ENCODE results near the gene MYH7B.

- TF ChIP-seq, protein P1, sequence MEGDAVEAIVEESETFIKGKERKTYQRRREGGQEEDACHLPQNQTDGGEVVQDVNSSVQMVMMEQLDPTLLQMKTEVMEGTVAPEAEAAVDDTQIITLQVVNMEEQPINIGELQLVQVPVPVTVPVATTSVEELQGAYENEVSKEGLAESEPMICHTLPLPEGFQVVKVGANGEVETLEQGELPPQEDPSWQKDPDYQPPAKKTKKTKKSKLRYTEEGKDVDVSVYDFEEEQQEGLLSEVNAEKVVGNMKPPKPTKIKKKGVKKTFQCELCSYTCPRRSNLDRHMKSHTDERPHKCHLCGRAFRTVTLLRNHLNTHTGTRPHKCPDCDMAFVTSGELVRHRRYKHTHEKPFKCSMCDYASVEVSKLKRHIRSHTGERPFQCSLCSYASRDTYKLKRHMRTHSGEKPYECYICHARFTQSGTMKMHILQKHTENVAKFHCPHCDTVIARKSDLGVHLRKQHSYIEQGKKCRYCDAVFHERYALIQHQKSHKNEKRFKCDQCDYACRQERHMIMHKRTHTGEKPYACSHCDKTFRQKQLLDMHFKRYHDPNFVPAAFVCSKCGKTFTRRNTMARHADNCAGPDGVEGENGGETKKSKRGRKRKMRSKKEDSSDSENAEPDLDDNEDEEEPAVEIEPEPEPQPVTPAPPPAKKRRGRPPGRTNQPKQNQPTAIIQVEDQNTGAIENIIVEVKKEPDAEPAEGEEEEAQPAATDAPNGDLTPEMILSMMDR (IDR thresholded peaks at IDR 0.05) = no peak
- TF ChIP-seq POLR2AphosphoS5 (IDR thresholded peaks at IDR 0.05) (no peak), POLR2A (IDR thresholded peaks at IDR 0.05) (no peak)
These were observed 11.7 kb upstream of the MYH7B start for GRCh38 chr20:34943808-34944567.
